GM18520 (cell line): ENCODE measurements around the gene NR2F2.

Source experiments
- ATAC-seq: cut with Tn5 transposase; IDR thresholded peaks from one replicate; pipeline ENCODE4 v1.9.1; 2021; ENCODE audit not compliant: unreplicated experiment

NR2F2 gene

DNA sequence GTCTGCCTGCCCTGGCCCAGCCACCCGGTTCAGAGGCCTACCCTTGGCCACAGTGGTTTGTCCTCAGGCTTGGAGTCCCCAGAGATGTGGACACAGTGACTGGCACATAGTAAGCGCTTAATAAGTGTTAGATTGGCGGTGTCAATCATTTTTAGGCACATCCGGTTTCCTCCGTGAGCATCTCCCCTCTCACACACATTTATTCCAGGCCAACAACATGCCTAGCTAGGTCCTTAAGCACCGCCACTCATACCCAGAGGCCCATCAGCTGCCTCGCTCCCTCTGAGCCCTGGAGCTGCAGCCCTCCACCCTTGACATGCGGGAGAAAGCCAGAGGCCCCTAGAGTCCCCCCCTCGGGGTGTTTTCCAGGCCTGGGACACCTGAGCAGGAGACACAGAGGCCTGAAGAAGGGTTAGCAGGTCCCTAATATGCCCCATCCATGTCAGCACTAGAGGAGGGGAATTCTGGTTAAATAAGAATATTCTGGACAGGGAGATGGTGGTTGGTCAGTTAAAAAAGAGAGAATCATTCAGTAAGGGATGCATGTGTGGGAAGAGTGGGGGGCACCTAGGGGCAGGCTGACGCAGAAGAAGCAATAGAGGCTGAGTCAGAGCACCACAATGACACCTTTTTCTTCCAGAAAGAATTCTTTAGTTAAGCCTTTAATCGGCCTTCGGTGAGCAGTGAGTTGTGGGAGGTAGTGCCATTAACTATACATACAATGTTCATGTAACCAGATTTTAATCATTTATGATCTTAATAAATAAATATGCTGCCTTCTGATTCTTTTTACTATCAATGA is 22.3 kb downstream of the NR2F2 start:
- no peak for ATAC-seq

DNA sequence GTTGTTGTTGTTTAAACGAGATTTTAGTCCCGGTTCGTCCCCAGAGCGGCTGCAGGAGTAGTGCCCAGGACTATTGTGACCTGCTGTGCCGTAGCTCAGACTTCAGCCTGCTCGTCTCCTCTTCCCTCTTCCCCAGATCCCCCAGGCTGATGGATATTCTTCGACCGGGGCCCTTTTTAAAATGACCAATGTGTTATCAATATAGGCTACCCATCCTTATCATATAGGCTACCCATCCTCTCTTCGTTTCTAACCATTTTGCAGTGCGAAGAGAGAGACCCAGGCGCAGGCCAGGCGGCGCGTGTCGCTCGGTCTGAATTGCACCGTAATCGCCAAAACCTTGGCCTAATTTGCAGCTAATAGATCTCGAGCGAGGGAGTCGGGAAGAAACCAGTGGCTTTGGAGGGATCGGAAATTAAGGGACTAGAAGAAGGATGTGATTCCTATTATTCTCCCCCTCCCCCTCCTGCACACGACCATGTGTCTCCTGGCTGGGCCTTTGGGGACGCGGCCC is 23.0 kb downstream of the NR2F2 start:
- no peak for ATAC-seq

DNA sequence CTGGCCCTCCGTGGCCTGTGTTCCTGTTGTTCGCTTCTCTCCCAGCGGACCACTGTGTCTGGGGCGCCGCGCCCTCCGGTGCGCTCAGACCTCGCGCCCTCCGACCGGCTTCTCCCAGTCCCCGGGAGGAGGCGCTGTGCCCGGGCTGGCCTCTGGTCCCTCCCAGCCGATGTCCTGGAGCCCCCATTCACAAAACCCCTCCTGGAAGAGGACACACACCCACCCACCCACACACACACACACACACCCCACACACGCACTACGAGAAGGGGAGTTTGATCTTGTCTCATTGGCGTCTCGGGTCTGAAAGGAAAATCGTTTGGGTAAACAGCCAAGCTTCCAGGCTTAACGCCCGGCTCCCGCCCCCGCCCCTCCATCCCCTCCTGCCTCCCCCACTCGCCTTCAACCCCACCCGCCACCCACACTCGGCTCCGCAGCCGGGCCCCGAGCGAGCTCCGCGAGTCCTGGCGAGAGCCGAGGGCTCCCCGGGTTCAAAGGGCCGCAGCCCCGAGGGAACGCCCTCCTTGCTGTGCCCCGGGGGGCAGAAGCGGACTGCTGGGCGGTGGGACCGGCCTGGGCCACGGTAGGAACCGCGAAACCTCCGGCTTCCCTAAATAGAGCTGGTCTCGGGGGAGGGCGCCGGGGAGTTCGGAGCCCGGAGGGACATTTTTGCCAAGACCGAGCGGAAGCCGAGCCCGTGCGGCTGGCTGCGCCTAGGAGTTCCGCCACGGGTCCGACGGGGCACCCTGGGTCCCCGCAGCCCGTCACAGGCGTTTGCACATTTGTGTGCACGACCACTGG is 23.6 kb downstream of the NR2F2 start:
- ATAC-seq, result no peak

DNA sequence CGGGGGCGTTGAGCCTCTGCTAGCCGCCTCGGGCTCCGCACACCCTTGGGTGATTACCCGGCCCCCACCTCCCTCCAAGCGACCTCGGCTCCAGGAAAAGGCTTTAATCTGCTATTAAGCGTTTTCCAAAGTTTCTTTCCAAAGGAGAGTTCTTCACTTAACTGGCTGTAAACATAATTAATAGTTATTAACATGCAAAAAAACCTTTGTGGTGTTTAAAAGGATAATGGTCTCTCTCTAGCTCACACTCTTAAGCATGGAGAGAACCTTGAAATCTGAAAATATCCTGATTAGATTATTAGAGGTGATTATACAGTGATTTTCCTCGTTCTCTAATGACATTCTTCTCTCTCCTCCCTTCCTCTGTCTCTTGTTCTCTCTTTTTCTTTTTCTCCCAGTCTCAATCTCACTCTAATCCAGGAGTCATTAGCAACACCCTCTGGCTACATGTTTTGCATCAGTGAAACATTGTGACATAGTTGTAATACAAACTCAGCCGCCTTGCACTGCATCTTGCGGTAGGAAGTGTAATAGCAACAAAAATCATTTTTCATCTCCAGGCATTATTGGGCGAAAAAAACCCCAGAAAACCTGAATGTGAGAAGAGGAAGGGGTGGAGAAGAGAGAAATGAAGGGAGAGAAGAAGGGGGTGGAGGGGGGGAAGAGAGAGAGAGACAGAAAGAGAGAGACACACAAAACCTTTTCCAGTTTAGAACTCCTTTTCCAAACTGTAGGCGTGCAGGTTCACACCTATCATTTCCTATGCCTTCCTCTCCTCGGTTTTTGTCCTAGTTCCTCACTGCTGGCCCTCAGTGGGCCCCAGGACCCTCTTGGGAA is 24.4 kb downstream of the NR2F2 start:
- ATAC-seq, result no peak

DNA sequence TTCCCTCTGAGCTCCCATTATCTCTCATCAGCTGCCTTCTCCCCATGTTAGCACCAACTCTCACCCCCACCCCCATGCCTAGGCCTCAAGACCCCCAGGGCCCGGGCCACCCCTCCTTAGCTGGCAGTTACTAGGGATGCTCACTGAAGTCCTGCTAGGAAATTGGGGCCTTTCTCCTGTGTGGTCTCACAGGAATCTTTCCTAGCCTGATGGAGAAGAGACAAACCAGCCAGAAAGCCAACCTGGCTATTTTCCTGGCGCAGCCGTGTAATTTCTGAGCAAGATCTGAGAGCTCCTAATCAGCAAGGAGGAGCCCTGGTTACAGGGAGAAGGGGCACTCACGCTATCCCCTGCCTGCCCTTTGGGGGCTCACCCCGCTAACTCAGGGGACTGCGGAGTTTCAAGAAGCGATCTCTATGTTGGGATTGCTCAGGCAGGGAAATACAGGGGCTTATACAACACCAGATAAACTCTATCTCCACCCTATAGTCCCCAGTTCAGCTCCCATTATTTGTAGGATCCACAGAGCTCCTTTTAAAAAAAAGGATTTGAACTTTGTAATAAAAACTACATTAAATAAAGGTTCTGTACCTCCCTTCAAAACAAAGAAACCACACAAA is 25.2 kb downstream of the NR2F2 start:
- ATAC-seq, result no peak

DNA sequence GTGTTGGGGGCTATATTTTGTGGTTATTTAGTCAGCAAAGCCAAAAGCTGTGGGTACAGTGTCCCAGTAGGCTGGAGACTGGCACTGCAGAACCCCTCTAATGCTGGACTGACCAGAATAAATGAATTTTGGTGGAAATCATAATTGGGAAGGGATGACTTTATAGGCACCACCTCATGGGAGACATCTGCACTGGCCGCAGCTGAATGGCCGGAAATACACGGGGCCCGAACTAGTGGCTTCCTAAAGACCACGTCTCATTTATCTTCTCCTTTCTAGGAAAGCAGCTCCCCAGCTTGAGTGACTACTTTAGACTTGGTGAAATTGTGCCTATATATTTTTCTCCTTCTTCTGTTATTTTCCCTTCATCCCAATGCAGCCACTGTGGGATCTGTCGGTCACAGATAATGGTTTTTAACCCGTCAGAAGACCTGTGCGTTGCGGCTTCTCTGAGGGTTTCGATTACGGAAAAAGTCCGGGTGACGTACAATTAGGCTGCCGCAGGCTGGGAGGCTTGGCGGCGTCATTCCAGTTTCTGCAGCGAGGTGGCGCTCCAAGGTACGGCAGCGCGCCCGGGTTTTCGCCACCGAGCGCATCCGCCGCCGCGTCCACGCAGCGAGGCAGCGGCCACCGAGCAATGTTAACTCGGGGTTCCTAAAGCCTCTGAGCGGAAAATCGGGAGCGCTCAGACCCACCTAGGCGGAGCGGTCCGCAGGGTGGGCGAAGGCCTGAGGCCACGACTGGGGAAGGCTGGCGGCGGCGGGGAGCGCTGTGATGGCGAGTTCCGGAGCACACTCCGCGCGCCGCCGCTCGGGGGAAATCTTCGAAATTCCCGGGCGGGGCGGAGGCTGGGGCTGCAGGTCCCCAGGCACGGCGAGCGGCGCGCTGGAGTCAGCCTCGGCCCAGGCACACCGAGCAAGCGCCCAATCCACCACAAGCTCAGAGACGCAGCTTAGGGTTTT is 26.3 kb downstream of the NR2F2 start:
- ATAC-seq, result peak; percentile 89

DNA sequence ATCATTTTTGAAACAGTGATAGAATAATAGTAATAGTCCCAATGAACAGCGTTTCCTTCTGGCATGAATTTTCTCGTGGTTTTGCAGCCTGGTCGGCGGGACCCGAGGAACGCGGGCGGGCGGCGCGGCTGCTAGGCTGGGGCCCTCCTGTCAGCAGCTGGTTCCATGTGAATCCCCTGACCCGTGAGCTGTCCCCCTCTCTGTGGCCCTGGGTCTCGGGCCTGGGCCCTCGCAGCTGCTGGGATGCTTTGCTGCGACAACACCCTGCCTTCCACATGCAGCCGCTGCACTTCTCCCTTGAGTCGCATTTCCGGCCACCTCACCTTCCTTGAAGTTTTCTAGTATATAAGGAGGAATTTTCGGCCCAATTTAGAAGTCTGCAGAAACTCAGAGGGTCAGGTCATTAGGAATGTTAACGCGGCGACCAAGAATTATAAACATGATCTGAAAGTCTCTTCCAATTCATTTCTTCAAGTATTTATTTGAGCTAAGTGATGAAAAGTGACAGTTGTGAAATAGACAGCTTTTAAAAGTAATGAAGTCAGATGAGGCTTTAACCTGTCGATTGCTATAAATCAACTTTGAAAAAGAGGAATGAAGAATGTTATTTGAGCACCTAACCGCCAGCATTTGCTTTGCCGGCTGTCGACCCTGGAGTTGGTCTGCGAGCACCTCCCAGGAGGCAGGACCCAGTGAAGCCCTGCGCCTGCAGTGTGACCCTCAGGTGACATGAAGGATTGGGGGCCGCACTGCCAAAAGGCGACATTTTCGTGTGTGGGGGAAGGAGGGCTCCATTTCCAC is 27.7 kb downstream of the NR2F2 start:
- ATAC-seq, result no peak

DNA sequence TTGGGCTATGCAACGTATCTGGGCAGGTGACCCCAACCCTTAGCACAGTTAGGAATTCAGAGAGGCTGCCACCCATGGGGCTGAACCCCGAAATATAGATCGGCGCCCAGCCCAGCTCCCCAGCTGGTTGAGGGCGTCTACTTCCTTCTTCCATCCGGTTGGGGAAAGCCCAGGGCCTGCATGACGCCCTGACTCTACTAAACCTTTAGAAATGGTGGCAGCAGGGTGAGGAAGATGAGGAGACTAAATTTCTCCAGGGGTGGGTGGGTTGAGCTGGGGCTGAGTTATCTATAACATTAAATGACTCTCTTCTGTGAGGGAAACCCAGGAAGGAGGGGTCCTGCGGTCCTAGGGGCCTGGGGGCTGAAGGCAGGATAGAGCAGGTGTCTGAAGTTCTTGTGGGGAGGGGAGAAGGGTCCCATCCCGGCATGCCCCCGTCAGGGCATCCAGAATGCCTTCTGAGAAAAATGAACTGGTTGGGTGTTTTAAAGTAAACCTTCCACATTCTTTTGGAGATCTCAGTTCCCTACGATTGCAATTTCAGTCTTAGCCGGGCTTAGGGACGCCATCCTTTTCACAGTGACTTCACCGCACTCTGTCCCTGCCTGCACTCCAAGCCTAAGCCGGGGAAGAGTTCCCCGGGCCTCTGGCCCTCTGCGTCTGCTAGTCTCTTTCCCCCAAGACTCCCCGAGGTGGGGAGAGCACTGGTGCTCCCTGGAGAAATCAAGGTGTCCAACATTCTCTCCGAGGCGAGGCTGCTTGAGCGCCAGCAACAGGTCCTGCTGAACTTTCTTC is 28.5 kb downstream of the NR2F2 start:
- ATAC-seq, result no peak

DNA sequence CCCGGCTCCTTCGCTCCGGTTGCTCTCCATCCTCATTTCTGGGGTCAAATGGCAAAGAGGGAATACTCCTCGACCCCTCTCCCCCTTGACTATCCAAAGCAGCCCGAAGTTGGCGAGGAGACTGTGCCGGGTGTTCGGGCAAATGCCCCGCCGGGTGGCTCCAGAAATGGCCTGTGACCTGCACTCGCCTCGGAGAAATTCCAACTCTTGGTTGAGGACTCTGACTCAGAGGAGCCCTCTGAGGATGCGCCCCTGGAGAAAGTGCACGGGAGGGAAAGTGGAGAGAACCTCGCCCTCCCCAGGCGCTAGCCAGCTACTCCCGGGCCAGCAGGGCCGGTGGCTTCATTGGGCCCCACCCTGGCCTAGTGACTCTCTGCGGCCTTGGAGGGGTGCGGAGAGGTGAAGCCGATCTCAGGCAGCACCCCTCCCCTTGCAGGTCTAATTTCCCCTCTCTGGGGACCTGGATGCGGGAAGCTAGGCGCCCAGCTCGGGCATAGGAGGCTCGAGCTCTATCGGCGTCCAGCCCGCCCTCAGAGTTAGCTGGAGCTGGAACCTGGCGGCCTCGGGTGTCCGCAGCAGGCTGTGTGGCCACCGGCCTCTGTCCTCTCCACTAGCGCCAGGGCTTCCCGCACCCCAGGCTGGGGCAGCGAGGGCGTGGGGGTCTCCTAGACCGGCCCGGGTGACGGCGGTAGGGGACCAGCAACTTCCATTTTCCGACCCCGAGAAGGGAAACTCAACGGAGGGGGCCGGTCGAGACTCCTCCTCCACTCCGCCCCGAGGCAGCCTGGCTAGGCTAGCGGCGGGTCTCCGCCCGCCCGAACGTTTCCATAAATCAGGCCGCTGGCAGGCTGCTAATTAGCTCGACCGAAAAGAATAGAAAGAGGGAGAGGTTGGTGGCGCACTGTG is 29.4 kb downstream of the NR2F2 start:
- no peak for ATAC-seq

DNA sequence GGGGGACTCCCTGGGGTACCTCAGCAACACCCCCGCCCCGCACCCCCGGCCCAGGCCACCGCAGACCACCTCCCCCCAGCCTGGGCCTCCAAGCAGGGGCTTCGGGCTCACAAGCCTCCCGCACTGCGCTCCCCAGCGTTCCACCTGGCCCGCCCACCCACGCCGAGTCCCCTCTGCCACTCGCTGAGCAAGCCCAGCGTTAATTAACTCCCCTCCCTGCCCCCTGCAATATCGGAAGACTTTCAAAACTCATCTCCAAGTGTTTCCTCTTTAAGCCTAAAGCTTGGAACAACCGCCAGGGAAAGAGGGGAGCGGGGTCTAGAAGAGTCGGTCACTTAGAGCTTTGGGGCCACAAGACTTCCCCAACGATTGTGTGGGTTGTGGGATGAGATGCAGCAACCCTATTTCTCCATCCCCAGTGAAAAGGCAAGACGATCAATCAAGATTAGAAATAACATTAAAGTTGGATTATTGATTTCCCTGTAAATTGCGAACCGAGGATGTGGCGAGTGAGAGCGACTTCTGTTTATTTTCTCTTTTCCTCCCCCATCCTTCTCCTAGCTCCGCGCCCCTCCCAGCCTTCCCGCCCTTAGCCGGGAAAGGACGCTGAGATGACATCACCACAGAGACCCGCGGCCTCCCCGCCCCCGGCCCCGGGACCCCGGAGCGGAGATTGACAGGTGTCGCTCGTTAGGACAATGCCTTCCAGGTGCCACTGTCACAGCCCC is 30.2 kb downstream of the NR2F2 start:
- ATAC-seq, result no peak

DNA sequence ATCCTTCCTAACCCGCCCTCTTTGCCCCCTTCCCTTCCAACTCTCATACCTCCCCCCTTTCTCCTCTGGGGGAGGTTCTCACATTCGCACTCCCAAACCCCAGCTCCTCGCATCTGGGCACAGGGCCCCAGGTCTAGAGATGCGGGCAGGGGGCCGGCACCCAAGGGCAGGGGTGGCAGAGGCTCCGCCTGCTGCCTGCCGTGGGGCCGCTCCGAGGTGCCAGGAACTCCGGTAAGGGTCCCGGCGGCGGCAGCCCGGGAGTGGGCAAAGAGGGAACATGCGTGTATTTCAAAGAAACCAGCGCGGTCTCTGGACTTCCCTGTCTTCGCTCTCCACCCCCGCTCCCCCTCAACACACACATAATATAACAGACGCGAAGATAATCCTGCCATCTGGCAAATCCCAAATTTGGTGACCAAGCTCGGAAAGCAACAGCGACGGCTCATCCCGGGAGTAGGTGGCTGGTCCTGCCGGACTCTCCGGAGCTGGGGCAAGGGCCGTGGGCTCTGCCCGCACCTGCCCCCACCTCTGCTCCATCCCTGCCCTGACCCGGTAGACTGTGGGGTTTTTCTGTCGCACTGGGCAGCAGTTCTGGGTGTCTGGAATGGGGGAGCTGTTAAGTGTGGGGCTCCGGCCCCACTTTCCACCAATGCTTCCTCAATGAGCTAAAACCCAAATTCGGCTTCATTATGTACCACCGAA is 31.0 kb downstream of the NR2F2 start:
- no peak for ATAC-seq

DNA sequence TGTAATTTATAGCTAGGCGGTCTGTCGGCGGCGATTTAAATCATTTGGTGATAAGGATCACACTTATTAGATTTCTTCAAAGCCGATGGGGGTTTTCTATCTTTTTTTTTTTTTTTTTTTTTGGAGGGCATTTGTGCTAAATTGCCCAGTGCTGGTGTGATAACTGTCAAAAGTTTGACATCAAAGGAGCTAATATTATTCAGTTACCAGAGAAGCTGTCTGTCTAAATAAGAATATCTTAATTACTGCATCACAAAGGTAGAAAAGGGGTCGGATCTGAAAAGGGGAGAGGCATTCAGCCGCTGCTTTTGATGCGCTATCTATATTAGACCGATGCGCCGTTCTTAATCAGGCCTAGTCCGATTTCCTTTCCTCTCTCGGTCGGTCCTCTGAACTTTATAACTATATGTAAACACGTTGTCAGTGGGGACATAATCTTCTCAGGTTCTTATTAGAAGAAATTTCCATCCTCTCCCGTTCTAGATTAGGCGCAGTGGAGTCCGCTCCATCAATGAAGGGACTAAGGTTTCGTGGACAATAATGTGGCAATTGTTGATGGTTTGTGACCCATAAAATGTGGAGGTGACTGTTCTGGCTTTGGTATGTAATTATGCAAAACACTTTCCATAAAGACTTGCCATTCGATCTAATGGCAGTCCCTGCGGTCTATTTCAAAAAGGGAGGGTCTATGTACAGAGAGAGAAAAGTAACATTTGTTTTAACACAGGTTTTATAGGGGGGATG is 31.7 kb downstream of the NR2F2 start:
- no peak for ATAC-seq

DNA sequence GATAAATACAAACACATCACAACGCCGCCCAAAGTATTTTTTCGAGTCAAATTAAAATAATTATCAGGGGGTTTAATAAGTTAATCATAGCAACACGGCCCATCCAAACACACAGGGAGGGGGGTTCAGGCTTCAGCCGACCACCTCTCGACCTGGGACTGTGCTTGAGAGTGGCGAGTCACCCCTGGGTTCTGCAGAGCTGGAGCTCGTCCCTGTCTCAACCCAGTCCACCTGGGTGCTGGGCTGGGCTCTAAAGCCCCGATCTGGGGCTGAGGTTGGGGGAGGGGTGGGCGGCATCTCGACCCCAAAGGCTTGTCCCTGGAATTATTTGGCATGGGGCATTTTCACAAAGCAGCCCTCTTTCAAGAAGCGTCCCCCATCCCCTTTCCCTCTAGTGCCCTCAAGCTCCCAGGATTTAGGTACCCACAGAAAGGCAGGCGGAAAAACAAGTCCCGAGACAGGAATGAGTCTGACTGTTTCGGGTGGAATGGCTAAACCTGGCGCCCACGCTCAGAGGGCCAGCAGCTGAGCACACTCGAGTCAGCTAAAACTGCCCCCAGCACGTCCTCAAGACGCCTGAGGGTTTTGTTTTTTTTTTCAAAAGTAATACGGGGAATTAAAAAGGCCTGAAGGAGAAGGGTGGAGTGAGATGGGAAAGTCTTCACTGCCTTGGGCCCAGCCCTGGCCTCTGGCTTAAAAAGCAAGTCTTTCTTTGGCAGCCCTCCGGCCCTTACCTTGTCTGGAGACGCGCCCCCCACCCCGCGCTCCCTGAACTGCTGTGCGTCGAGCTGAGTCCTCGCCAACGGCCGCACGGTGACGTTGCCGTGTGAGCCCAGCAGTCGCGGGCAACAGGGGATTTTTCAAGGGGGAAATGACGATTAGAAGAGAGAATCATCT is 32.5 kb downstream of the NR2F2 start:
- no peak for ATAC-seq

DNA sequence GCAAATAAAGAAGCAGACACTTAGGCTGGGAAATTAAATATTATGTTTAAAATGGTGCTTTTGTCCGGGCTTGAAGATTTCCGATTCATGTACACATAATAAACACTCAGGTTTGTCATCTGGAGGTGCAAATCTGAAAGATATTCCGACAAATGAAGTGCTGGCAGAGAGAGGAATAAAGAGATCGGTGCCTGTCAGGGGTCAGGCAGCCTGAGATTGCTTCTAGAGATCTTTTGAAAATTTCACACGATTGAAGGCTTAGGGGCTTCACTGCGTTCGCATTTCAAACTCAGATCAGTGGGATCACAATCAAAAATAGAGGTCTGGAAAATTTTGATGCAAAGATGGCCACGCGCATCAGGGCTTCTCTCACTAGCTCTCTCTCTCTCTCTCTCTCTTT is 33.2 kb downstream of the NR2F2 start:
- ATAC-seq, result no peak
